GM18520 (cell line): Measurements from ENCODE around the gene RNF224.

Experiments used
- ATAC-seq: cut with Tn5 transposase; IDR thresholded peaks from one replicate; pipeline ENCODE4 v1.9.1; 2021; ENCODE audit not compliant: unreplicated experiment

Gene RNF224

DNA sequence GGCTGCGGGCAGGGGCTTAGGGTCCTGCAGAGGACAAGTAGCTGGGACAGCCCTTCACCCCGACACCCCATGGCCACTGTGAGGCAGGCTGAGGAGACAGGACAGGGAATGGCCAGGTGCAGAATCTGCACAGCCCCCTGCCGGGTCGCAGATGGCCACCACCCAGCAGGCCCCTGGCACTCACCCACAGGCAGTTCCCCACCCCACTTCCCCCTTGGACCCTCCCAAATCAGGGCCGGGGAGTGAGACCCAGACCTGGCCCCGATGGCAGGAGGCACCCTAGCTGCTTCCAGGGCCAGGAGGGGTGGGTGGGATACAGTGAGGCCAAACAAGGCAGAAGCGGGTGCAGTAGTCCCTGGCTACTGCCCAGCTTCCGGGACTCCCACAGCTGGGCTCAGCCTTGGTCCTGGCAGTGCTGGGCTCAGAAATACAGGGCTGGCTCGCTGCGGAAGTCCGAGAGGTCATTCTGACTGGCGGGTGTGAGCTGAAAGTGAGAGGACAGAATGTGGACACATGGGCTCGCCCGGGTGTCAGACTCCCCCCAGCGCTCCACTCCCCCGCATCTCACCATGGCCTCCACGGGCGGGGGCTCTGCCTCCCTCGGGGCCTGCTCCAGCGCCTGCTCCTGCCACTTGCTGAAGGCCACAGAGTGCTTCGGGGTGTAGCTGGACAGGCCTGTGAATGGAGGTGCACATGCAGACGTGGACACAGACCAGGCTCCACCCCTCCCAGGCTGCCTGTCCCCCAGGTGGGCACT is 35.4 kb upstream of the RNF224 start:
- no peak for ATAC-seq

- no peak for ATAC-seq
Measured at GRCh38 chr9:137192448-137192780, 34.9 kb upstream of the RNF224 start.

GRCh38 chr9:137192859-137193258 is 34.4 kb upstream of the RNF224 start:
- no peak for ATAC-seq

DNA sequence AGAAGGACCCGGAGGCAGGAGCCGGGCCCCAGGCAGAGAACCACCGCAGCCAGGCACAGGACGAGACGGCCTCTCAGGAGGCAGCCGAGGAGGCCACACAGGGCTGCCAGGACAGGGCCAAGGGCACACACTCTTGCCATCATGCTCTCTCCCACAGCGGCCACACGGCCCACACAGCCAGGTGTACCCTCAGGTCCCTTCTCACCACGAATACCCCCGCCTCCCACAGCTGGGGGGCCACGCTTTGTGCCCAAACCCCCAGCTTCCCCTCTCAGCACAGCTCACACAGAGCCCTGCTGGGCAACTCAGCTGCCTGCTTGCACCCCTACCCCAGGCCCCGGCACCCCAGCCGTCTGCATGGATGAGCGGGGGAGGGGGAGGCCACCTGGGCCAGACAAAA is 33.5 kb upstream of the RNF224 start:
- no peak for ATAC-seq

DNA sequence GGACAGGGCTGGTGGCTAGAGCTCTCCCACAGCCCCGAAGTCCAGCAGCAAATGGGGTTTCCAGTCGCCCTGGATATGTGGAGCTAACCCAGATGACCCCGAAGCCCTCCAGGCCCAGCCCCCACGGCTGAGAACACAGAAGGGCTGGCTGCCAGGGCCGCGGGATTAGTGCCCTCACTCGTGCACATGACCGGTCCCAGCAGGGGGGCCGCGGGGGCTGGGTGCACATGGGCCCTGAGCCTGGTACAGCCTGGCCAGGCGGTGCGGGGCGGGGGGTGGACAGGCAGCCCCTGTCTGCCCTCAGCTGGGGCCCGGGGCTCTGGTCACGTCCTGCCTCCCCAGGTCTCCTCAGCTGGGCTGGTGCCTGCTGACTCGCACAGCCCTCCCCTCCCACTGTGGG is 32.9 kb upstream of the RNF224 start:
- no peak for ATAC-seq

- no peak for ATAC-seq
Measured at GRCh38 chr9:137194909-137195308, 32.4 kb upstream of the RNF224 start.

- ATAC-seq = no peak
Measured at GRCh38 chr9:137195525-137196220, 31.6 kb upstream of the RNF224 start.

- ATAC-seq = no peak
Measured at GRCh38 chr9:137198051-137198901, 29.0 kb upstream of the RNF224 start.

DNA sequence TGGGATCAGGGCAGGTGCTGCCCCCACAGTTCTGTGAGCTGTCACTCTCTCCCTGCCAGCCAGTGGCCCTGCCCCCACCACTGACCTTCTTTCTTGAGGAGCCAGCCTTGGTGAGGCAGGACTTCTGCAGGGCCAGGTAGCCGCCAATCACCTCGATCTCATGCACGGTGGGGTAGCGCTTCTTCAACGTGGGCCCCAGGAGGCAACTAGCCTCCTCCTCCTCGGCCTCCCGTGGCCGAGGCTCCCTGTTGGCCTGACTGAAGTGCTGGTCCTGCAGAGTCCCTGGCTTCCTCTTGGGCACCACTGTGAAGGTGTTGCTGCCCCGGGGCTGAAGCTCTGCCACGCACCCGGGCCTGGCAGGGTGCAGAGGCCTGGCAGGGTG is 28.4 kb upstream of the RNF224 start:
- no peak for ATAC-seq

DNA sequence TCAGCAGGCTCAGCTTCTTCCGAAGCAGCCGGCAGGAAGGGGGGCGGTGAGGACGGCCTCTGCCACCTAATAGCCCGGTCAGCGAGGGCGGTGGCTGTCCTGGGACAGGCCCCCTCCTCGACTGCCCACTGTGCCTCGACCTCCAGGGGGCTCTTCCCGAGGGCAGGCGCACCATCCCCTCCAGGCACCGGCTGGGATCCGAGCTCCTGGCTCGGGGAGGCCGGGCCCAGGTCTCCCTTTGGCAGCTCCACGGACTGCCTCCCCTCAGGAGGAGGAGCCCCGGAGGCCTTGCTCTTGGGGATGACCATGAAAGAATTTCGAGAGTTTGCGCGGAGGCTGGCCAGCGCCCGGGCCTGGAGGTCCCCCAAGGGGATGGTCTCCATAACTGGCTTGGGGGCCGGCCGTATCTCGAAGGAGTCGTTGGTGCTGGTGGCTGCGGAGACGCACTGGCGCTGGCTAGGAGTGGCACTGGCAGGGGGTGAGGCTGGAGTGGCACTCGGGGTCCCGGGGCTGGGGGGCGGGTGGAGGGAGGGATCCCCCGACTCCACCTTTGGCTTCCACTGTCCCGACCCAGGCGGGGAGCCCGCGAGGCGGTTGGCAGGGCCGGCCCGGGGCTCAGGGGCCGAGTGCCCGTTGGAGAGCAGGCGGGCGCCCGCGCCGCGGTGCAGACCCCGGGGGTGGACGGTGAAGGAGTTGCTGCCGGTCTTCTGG is 27.7 kb upstream of the RNF224 start:
- ATAC-seq = no peak

GRCh38 chr9:137200311-137201204 is 26.7 kb upstream of the RNF224 start, which contains the start of gene TPRN:
TSS of gene TPRN (minus strand) at chr9:137200741. CDS start at chr9:137200711, 30 bp downstream.
- peak; percentile 88 for ATAC-seq

- ATAC-seq = no peak
Measured at GRCh38 chr9:137201205-137201868, 26.0 kb upstream of the RNF224 start.

- ATAC-seq = no peak
Measured at GRCh38 chr9:137202966-137203365, 24.3 kb upstream of the RNF224 start.

DNA sequence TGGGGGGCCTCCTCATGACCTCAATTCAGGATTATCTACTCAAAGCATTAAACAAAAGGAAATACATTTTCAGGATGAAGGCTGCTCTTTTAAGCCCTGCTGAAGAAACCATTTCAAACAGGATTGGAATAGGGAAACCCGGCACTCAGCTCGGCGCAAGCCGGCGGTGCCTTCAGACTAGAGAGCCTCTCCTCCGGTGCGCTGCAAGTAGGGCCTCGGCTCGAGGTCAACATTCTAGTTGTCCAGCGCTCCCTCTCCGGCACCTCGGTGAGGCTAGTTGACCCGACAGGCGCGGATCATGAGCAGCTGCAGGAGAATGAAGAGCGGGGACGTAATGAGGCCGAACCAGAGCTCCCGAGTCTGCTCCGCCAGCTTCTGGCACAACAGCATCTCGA is 22.6 kb upstream of the RNF224 start:
- ATAC-seq = no peak

DNA sequence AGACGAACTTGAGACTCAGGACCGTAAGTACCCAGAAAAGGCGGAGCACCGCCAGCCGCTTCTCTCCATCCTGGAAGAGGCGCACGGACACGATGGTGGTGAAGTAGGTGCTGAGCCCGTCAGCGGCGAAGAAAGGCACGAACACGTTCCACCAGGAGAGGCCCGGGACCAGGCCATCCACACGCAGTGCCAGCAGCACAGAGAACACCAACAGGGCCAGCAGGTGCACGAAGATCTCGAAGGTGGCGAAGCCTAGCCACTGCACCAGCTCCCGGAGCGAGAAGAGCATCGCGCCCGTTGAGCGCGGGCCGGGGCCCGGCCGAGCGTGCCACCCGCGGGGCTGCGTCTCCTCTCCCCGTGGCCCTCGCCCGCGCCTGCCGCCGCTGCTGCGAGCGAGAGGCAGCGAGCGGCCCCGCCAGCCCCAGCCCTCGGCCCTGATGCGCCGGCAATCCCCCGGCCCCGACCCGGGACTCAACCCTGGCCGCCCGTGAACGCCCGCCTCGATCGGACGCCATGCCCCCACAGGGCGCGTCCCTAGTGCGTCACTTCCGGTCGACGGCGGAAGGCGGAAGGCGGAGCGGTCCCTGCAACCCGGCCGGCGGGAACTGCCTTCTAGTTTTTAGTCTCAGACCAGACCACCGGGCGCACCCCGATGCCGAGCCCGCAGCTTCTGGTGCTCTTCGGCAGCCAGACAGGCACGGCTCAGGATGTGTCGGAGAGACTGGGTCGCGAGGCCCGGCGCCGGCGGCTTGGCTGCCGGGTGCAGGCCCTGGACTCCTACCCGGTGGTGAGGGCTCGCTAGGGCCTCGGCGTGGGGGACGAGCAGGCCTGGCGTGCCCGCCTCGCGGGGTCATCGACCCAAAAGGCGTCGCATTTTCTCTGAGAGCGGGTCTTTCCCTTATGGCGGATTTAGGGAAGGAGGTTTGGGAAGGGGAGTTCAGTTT is 21.9 kb upstream of the RNF224 start, which contains the start of the genes NDOR1 and TMEM203:
Gene NDOR1 (plus strand): TSS at position 575 of the 944 bp plus-strand sequence. CDS start 78 bp downstream, at position 653.
Gene TMEM203 (minus strand): TSS at position 523 of the 944 bp plus-strand sequence. CDS start 234 bp downstream, at position 289.
- peak; percentile 31 for ATAC-seq

DNA sequence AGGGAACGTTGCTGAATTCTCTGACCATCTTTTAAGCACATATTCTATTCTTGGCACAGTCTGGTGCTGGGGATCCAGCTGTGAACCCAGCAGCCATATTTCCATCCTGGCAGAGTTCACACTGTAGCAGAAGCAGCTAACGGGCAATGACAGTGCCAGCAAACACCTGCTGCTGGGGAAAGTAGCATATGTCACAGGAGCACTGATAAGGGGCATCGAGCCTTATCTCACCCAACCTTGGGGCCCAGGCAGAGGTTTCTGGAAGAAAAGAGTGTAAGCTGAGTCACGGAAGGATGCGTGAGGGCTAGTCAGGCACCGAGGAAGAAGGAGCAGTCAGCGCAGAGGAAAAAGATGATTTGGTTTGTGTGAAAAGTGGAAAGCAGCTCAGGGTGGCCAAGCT is 20.7 kb upstream of the RNF224 start:
- ATAC-seq = no peak

- ATAC-seq = no peak
Measured at GRCh38 chr9:137211532-137211931, 15.8 kb upstream of the RNF224 start.

DNA sequence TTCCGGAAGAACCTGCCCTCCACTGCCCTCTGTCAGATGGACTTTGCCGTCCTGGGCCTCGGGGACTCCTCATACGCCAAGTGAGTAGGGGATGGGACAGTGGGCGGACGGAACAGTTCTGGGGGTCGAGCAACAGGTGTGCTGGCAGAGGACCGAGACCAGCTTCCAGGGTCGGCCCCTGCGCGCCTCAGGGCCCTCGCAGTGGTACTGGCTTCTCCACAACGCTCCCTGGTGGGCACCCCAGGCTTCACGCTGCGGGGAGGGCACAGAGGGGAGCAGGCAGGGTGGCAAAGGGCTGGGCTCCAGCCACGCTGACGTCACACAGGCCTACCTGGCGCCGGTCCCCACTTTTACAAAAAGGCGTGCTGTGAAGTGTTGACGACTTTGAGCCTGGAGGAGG is 14.8 kb upstream of the RNF224 start:
- no peak for ATAC-seq
